Measurements from ENCODE around the gene LAPTM4A.

Gene LAPTM4A

GRCh38 chr2:20054931-20055330, 3.5 kb upstream of the LAPTM4A start:
- TF ChIP-seq, protein P1, sequence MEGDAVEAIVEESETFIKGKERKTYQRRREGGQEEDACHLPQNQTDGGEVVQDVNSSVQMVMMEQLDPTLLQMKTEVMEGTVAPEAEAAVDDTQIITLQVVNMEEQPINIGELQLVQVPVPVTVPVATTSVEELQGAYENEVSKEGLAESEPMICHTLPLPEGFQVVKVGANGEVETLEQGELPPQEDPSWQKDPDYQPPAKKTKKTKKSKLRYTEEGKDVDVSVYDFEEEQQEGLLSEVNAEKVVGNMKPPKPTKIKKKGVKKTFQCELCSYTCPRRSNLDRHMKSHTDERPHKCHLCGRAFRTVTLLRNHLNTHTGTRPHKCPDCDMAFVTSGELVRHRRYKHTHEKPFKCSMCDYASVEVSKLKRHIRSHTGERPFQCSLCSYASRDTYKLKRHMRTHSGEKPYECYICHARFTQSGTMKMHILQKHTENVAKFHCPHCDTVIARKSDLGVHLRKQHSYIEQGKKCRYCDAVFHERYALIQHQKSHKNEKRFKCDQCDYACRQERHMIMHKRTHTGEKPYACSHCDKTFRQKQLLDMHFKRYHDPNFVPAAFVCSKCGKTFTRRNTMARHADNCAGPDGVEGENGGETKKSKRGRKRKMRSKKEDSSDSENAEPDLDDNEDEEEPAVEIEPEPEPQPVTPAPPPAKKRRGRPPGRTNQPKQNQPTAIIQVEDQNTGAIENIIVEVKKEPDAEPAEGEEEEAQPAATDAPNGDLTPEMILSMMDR (IDR thresholded peaks at IDR 0.05; ENCODE audit: low read depth, low read length) = no peak
- H3K4me3 ChIP-seq (ENCODE audit: low read depth, low read length) = no peak overlapping the region

- TF ChIP-seq, protein P1 (IDR thresholded peaks at IDR 0.05; ENCODE audit: low read depth, low read length) = no peak
- no peak overlapping the region for H3K4me3 ChIP-seq (ENCODE audit: low read depth, low read length)
Observed at GRCh38 chr2:20054119-20054518, 2.7 kb upstream of the LAPTM4A start.

DNA sequence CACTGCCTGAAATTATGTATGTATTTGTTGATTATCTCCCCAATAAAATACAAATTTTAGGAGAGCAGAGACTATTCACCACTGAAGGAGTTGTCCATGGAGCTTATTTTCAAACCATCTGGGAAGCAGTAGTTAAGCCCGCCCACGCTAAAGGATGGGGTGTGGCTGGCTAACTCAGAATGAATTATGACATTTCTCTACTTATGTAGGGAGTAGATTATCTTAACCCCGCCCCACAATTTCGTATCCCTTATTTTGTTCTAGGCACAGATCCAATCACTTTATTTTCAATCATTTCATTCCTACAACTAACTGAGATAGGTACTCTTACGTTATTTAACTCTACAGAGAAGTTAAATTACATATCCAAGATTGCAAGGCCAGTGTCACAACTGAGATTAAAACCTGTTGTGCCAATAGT, 1.4 kb upstream of the LAPTM4A start:
- TF ChIP-seq, protein P1 (IDR thresholded peaks at IDR 0.05; ENCODE audit: low read depth, low read length) = no peak
- peak overlapping the region; percentile 96 for H3K4me3 ChIP-seq (ENCODE audit: low read depth, low read length)

- TF ChIP-seq, protein P1 (IDR thresholded peaks at IDR 0.05; ENCODE audit: low read depth, low read length) = no peak
Observed at GRCh38 chr2:20052229-20052851, 912 bp upstream of the LAPTM4A start.

GRCh38 chr2:20050646-20051531, 539 bp downstream of the LAPTM4A start:
- TF ChIP-seq, protein P1 (IDR thresholded peaks at IDR 0.05; ENCODE audit: low read depth, low read length) = no peak
- H3K4me3 ChIP-seq (ENCODE audit: low read depth, low read length) = peak overlapping the region; percentile 96

More at GRCh38 chr2:20052229-20052851, 912 bp upstream of the LAPTM4A start:
- peak overlapping the region; percentile 96 for H3K4me3 ChIP-seq (ENCODE audit: low read depth, low read length)

- TF ChIP-seq, protein P1 (IDR thresholded peaks at IDR 0.05; ENCODE audit: low read depth, low read length) = no peak
- peak overlapping the region; percentile 96 for H3K4me3 ChIP-seq (ENCODE audit: low read depth, low read length)
Observed at GRCh38 chr2:20050104-20050645, 1.3 kb downstream of the LAPTM4A start.

DNA sequence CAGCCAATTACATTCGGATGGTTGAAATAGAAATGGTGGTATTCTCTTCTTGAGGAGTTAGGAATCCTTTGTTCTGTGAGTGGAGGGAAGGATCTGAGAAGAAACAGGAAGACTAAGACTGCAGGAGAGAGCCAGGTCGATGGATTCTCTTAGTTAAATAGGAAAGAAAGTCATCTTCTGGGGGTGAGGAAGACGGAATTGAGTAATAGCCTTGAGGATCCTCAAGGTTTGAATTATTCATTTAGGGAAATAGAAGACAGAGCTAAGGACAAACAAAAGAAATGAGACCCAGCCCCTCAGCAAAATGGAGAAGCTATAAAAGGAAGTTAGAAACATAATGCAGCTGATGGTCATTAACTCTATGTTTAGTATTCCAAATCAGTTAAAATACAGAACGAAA, 1.8 kb downstream of the LAPTM4A start:
- TF ChIP-seq, protein P1 (IDR thresholded peaks at IDR 0.05; ENCODE audit: low read depth, low read length) = no peak
- H3K4me3 ChIP-seq (ENCODE audit: low read depth, low read length) = peak overlapping the region; percentile 96
